NCI-H1694 treated with DMSO at 0.1 percent for 48 hours (cell line): ENCODE data around the gene OTOA.
"Not testable (repeated sequence)": the region's sequence is repeated elsewhere in the genome, so short reads cannot be mapped to it uniquely, and the experiment has no call there.

Experiments
- DNase-seq: peaks from one replicate; lab custom pipeline; 2025; lab: John Stamatoyannopoulos, UW

OTOA gene

DNA sequence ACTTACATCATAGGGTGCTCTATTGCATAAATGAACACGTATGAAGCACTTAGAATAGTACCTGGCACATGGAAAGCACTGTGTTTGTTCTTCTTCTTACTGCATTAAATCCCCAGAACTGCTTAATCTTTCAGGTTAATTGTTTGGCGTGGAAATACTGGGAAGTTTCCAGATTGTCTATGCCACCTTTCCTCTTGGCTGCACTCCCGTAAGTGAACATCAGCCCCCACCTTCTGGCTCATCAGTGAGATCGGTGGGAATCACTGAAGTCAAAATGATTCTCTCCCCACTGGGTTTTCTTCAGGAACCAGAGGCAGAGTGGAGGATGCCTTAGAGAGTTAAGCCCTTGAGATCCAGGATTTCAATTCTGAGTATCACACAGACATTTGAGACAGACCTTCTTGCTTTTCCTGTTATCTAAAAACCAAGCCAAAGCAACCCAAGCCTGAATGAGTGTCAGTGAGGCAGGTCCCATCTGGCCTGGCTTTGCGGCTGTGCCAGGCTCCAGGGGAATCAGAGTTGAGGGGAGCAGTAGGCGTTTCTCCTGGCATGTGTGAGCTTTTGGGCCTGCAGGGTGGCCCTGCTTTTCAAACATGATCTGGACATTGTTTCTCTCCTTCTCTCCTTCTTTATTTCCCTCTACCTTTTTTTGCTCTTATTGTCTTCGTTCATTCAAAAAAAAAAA is 59.1 kb downstream of the OTOA start:
- DNase-seq, result peak; percentile 51

DNA sequence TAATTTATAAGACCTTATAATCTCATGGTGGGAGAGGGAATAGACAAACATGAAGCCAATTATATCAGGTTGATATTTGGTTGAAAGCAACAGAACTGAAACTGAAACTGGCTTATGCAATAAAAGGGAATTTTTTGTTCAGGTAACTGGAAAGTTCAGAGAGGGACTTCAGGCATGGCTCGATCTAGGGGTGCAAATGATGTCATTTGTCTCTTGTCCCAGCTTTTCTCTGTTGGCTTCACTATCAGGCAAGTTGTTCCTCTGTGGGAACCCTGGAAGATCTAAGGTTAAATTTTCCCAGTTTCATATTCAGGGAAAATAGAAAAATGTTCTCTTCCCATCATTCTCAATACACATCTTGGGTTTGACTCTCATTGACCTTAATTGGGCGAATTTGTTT is 59.8 kb downstream of the OTOA start:
- DNase-seq, result no peak

DNA sequence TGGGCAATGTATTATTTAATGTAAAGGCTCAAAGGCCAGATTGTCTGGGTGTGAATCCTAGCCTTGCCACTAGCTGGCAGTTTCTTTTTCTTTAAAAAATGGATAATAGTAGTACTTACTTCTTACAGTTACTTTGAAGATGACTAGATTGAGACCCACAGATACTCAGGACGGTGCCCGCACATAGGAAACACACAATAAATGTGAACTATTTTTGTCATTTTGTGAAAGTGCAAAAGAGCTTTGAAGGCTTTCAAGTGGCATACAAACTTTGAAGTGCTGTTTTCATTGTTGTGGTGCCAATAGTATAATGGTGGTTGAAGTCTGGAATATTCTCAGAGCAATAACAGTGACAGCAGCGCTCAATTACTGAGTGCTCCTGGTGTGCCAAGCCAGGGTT is 63.6 kb downstream of the OTOA start:
- no peak for DNase-seq

DNA sequence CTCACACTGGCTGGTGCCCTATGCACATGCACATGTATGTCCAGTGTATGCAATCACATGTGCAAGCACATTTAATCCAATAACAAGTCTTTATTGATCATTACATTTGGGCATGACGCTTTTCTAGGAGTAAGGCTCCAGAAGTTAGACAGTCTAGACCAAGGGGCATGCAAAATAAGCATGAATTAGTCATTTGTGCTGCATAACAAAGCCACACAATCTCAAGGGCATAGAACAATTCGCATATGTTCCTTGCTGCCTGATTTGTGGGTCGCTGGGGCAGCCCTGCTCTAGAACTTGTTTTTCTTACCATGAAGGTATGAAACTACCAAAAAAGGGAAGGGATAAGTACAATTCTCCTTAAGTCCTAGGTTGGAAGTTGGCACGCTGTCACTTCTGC is 67.5 kb downstream of the OTOA start:
- not testable (repeated sequence) for DNase-seq

DNA sequence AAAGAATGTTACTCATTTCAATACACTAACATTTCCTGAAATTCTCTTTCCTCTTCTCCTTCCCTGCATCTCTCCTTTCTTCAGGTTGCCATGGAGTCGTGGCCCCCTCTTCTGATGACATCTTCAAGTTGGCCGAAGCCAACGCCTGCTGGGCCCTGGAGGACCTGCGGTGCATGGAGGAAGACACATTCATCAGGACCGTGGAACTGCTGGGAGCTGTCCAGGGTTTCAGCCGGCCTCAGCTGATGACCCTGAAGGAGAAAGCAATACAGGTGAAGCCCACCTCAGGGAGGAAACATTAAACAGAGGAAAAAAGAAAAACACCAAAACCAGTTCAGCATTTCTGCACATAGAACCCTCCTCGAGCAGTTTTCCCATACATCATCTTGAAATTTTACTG is 76.9 kb downstream of the OTOA start:
- not testable (repeated sequence) for DNase-seq

DNA sequence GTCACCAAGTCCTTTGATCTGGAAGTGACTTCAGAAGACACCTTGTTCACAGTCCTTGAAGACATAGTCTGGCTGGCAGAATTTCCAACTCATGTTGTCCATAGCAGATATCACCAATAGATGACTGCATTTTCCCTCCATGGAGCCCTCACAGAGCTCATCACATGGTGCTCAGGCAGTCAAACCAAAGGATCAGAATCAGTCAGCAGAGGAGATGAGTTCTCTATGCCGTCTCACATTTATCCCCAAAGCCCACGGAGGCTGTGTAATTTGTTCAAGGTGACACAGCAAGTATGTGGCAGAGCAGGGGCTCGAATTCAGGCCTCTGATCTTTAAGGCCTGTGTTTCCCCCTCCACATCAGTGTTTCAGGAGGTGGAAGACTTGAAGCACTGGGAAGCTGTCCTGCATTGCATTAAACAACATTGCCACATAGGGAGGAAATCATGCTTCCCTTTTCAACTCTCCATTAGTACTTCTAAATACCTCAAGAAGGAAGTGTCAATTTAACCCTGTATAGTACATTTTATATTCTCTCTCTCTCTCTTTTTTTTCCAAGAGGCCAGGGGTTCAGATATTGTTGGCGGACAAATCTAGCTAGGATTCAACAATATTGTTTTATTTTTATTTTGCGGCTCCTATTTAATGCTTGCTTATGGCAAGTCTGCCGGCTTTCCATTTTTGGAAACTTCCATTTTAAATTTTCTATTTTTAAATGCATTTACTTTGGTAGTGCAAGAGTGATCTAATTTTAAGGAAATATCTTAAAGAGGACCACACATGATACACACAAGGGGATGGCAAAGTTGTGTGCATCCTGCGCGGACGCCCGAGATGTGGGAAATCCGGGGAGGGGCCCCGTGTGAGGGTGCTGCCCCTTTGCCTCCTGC is 92.7 kb downstream of the OTOA start:
- DNase-seq, result not testable (repeated sequence)

DNA sequence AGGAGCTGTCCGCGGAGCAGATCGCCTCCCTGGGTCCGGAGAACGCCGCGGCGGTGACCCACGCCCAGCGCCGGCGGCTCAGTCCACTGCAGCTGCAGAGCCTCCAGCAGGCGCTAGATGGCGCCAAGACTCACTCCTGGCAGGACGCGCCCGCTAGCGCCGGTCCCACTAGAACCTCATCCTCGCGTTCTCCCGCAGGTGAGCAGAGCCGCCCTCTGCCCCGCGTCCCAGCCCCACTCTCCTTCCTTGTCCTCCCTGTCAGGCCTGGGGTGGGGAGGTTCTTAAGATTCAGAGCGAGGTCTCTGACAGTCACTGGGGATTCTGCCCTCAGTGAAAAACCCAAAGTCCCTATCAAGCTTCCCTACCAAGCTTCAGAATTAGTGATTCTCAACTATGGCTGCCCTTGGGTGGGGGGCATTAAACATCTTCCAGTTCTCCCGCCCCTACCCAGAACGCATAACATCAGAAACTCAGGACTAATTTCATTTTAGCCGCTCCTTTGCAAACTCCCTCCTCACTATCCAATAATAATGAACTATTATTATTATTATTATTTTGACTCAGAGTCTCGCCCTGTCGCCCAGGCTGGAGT is 93.4 kb downstream of the OTOA start:
- DNase-seq, result not testable (repeated sequence)

DNA sequence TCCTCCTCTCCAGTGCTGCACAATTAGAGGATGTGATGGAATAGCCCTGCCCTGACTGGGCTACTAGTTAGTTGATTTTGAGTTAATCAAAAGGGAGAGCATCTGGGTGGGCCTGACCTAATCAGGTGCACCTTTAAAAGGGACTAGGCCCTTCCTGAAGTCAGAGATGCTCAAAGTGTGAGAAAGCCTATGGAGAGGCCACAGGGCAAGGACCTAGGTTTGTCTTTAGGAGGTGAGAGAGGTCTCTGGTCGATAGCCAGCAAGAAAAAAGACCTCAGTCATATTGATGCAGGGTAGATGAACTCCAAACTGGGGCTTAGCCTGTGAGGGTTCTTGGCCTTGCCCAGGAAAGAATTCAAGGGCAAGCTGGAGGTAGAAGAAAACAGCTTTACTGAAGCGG is 104.5 kb downstream of the OTOA start:
- not testable (repeated sequence) for DNase-seq

DNA sequence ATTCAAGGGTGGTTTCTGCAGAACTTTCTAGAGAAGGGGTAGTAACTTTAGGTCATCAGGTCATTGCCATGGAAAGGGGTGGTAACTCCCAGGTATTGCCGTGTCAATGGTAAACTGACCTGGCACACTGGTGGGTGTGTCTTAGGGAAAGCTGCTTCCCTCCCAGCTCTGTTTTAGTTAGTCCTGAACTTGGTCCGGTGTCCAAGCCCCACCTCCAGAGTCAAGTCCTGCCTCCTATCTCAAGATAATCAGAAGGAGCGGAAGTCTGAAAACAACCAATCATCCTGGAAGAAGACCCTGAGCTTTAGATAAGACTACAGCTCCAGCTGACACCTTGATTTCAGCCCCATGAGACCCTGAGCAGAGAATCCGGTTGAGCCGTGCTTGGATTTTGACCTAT is 105.0 kb downstream of the OTOA start:
- DNase-seq, result not testable (repeated sequence)

DNA sequence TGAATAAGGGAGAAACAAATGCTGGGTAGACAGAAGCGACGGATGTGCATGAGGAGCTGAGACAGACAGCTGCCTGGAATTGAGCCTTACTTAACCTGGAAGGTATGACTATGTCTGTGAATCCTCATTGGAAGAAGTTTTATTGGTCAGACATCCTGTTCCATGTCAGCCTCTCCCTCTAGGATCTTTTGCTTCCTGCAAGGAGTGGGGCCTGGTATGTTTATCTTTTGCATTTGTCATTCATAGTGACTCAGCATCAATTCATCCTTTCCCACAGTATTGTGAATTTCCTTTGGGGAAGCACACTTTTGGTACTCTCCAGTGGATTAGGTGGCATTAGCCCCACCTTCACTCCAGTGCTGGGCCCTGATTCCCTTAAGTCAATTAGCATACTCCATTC is 105.5 kb downstream of the OTOA start:
- not testable (repeated sequence) for DNase-seq

DNA sequence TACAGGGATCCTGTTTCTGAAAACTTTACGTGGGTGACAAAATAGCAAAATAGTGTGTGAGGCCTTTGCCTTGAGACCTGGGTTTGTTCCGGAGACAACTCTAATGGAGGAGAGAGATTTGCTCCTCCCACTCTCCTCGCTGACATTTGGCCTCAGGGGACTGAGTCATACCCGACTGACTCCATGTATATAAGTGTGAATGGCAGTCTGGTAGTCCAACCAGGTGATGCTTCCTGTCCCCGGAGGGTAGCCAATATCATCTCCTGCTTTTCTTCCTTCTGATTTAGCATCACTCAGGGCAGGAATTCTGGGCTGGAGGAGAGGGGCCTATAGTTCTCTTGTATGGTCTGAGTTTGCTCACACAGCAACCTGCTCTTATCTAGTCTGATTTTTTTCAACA is 106.8 kb downstream of the OTOA start:
- not testable (repeated sequence) for DNase-seq

DNA sequence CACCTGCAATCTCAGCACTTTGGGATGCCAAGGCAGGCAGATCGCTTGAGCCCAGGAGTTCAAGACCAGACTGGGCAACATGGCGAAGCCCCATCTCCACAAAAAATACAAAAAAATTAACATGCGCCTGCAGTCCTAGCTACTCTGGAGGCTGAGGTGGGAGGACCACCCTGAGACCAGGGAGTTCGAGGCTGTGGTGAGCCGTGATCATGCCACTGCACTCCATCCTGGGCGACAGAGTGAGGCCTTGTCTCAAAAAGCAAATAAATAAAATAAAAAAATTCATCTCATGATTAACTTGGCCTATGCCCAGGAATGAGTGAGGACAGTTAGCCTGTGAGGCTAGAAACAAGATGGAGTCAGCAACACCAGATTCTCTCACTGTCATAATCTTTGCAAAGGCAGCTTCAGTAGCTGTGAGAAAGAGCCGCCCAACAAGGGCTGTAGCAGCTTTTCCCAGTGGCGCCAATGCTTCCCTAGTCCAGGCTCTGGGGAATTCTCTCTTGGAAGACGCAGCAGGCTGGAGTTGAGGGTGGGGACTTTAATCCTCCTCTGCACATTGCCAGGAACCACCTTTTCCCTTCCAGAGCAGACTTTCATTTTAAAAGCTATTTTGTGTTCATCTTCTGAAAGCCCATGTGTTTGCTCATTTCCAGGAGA is 108.9 kb downstream of the OTOA start:
- not testable (repeated sequence) for DNase-seq

DNA sequence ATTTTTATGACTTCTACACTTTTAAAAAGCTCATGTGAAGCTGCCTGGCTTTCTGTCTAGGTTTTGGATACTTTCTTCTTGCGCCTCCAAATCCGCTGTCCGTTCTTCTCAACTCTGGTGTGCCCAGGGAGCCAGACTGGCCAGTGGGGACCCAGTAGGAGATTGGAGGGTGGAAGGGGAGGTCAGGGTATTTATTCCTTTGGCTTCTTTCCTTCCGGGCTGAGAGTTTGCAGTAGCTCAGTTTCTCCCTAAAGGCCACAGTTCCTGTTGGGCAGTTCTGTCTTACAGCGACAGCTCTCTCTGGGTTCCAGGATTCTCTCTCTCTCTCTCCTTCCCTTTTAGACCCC is 109.4 kb downstream of the OTOA start:
- DNase-seq, result not testable (repeated sequence)

DNA sequence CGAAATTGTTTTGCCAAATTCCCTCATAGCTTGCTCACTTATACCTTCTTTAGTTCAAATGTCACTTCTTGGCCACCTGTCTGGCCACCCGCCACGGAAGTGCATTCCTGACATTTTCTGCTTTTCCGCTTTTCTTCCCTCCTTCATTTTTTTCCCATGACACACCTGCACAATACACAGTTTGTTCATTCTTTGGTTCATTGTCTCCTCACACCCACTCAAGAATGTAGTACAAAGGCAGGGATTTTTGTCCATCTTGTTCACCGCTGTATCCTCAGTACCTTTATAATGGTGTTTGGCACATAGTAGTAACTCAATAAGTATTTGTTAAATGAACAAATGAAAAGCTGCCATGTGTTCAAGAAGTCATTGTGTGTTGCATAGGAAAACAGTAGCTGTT is 116.8 kb downstream of the OTOA start:
- not testable (repeated sequence) for DNase-seq

DNA sequence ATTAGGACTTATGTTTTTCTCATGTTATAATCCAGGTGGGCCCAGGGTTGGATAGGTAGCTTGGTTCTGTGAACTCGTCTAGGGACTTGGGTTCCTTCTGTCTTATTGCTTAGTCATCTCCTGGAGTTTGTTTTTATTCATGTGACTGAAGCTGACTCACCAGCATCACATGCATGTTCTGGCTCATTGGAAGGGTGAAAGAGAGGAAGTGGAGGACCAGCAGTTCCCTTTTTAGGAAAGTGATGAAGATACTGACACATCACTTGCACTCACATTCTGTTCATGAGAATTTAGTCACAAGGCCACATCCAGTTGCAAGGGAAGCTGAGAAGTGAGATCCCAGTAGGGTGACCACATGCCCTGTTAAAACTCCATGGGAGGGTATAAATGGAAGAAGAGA is 126.7 kb downstream of the OTOA start:
- not testable (repeated sequence) for DNase-seq

DNA sequence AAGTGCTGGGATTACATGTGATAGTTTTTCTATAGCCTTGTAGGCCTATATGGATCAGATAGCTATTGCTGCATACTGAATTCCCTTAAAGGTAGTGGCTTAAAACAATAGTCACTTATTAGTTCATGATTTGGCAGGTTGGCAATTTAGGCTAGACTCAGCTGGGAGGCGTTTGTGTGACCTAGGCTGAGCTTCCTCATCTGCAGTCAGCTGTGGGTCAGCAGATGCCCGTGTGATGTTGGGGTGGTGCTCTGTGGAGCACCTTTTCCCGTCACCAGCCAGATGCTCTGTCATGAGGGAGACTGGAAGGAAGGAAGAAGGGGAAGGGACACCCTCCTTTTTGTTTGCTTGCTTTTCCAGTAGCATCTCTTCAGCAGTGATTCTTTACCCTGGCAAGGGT is 129.5 kb downstream of the OTOA start:
- not testable (repeated sequence) for DNase-seq

DNA sequence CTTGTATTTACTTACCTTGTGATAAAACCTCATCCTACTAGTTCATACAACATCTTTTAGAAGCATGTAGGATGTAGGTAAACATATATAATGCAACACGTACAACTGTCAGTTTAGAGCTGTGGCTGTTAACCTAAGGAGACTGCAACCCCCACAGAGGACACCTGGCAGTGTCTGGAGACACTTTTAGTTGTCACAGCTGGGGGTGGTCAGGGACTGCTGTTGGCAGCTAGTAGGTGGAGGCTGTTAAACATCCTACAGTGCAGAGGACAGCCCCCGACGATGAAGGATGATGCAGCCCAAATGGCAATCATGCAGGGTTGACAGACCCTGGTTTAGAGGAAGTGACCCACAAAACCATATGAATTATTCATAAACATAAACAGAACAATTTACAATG is 134.8 kb downstream of the OTOA start:
- not testable (repeated sequence) for DNase-seq

DNA sequence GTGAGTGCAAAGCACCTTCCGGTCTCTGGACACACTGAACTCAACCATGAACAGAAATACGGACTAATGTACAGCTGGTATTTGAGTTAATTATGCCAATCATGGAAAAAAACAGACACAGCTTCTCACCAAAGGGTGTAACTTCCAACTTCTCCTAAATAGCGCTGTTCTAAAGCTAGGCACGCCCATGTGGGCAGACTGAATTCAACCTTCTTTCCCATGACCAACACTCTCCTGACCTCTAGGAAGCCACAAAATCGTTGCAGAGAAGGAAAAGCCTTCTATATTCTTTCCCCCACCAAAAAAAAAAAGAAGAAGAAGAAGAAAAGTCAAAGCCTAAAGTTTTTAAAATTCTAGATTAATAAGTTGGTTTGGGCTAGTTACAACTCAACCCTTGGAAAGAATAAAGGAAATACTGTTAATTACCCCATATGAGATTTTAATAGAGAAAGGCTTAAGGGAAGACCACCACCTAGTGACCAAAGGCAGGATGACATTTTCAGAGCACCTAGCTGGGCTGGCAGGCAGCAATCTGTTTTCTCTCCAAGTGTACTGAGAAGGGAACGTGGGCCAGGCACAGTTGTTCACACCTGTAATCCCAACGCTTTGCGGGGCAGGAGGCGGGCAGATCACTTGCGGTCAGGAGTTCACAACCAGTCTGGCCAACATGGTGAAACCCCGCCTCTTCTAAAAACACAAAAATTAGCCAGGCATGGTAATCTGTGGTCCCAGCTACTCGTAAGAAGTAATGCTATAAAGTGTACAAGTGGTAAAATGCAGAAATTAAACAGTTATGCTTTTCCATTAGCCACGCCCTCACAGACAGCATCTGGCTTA is 138.0 kb downstream of the OTOA start:
- peak; percentile 29 for DNase-seq

DNA sequence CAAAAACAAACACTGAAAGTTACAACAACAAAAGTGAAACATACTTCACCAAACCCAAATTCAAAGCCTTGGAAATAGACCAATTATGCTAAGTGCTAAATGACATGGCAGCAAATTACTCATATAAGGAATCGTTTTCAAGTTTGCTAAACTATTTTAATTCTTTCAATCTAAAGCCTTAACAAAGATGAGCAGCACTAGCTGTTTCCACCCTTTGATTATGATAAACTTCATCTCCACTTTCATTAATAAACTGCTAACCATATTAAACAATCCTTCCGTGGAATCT is 138.6 kb downstream of the OTOA start:
- not testable (repeated sequence) for DNase-seq
